ENCODE measurements around the gene VWA8.

DNA sequence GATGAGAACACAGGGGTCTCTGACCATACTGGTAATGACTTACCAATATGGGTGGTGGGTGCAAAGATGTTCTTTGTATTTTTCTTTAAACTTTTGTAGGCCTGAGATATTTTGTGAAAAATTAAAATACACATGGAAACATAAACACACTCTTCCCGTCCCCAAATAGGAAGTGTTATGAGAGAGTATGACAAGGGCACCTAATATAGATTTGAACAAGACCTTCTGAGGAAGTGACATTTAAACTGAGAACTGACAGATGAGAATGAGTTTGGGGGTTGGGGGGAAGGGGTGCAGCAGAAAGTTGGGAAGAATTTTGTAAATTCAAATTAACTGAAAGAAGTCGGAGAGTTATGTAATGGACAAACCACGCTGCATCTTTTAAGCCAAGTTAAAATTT is 279.3 kb downstream of the VWA8 start:
- TF ChIP-seq POLR2A (IDR thresholded peaks at IDR 0.05; ENCODE audit: low read length) (no peak), GATA1 (IDR thresholded peaks at IDR 0.05; ENCODE audit: low read depth, low read length) (no peak)
